SU-DHL-6 (cell line): ENCODE results near the gene RBMXL2.

Experiments used
- H2AFZ ChIP-seq: fragments of 200-600 bp; sonication (generic); 2 replicates; pipeline ENCODE4 v1.6.1; 2014; ENCODE audit warnings: low read depth, mild to moderate bottlenecking, moderate library complexity, mixed read lengths, antibody characterized with exemption, low read length; ENCODE audit not compliant: severe bottlenecking
- H3F3A ChIP-seq: fragments of 200-600 bp; shearing (Covaris generic); 2 replicates; pipeline ENCODE4 v1.6.0; 2016; ENCODE audit warnings: antibody characterized with exemption, mild to moderate bottlenecking; ENCODE audit not compliant: insufficient read depth
- H3K27ac ChIP-seq: fragments of 200-600 bp; sonication (generic); 2 replicates; pipeline ENCODE4 v1.5.1; 2016; ENCODE audit warnings: low read depth, mild to moderate bottlenecking, low read length, moderate library complexity, mixed read lengths
- H3K27me3 ChIP-seq: fragments of 200-600 bp; sonication (generic), shearing (Covaris generic); 2 replicates; pipeline ENCODE4 v1.6.0; 2014; ENCODE audit warnings: mild to moderate bottlenecking, low read length
- H3K36me3 ChIP-seq: fragments of 200-600 bp; sonication (generic); 2 replicates; pipeline ENCODE4 v1.6.1; 2014; ENCODE audit warnings: mild to moderate bottlenecking, low read length, mixed read lengths
- H3K4me2 ChIP-seq: fragments of 300-600, 200-600 bp; shearing (Covaris generic), sonication (generic); 2 replicates; pipeline ENCODE4 v1.6.0; 2014; ENCODE audit warnings: low read length, low read depth, mild to moderate bottlenecking; ENCODE audit not compliant: poor library complexity, severe bottlenecking
- H3K4me3 ChIP-seq: fragments of 200-600 bp; sonication (generic); 2 replicates; pipeline ENCODE4 v1.5.1; 2014; ENCODE audit warnings: antibody characterized with exemption, low read length, mild to moderate bottlenecking, mixed read lengths; ENCODE audit not compliant: insufficient read depth, poor library complexity, severe bottlenecking
- H3K79me2 ChIP-seq: fragments of 200-600 bp; sonication (generic); 2 replicates; pipeline ENCODE4 v1.6.1; 2014; ENCODE audit warnings: mild to moderate bottlenecking, low read length, moderate library complexity; ENCODE audit not compliant: insufficient read depth
- H3K9ac ChIP-seq: fragments of 200-600 bp; sonication (generic); 2 replicates; pipeline ENCODE4 v1.7.0; 2014; ENCODE audit warnings: mild to moderate bottlenecking, low read length
- H3K9me2 ChIP-seq: fragments of 200-600 bp; sonication (generic); replicated peaks from 2 replicates; pipeline ENCODE4 v1.6.1; 2014; ENCODE audit warnings: low read length; ENCODE audit not compliant: insufficient read depth
- H3K9me3 ChIP-seq: fragments of 200-600 bp; sonication (generic); 2 replicates; pipeline ENCODE4 v1.6.1; 2014; ENCODE audit warnings: low read length, mixed read lengths; ENCODE audit not compliant: insufficient read depth
- H4K20me1 ChIP-seq: fragments of 200-600 bp; sonication (generic); 2 replicates; pipeline ENCODE4 v1.6.1; 2014; ENCODE audit warnings: low read depth, mild to moderate bottlenecking, antibody characterized with exemption, low read length, moderate library complexity, mixed read lengths
- EZH2phosphoT487 ChIP-seq: fragments of 200-600 bp; sonication (generic), shearing (Covaris generic); conservative IDR thresholded peaks from 2 replicates; pipeline ENCODE4 v1.6.1; 2018; ENCODE audit warnings: mild to moderate bottlenecking, antibody characterized with exemption, low read length, moderate library complexity, mixed read lengths
- TF ChIP-seq, protein P1 (sequence below): fragments of 200-600 bp; sonication (generic); IDR thresholded peaks from one replicate; pipeline ENCODE4 v1.5.1; 2017; ENCODE audit warnings: antibody characterized with exemption, mild to moderate bottlenecking, low read length, moderate library complexity; ENCODE audit not compliant: insufficient read depth, poor library complexity, severe bottlenecking

Gene RBMXL2

DNA sequence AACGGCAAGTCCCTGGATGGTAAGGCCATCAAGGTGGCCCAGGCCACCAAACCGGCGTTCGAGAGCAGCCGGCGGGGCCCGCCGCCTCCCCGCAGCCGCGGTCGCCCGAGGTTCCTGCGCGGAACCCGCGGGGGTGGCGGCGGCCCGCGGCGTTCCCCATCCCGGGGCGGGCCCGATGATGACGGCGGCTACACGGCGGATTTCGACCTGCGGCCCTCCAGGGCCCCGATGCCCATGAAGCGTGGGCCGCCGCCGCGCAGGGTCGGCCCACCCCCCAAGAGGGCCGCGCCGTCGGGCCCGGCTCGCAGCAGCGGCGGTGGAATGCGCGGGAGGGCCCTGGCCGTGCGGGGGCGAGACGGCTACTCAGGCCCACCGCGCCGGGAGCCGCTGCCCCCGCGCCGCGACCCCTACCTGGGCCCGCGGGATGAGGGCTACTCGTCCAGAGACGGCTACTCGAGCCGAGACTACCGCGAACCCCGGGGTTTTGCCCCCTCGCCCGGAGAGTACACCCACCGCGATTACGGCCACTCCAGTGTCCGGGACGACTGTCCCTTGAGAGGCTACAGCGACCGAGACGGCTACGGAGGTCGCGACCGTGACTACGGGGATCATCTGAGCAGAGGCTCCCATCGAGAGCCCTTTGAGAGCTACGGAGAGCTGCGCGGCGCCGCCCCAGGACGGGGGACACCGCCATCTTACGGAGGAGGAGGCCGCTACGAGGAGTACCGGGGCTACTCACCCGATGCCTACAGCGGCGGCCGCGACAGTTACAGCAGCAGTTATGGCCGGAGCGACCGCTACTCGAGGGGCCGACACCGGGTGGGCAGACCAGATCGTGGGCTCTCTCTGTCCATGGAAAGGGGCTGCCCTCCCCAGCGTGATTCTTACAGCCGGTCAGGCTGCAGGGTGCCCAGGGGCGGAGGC, 792 bp downstream of the RBMXL2 start:
- TF ChIP-seq, protein P1, sequence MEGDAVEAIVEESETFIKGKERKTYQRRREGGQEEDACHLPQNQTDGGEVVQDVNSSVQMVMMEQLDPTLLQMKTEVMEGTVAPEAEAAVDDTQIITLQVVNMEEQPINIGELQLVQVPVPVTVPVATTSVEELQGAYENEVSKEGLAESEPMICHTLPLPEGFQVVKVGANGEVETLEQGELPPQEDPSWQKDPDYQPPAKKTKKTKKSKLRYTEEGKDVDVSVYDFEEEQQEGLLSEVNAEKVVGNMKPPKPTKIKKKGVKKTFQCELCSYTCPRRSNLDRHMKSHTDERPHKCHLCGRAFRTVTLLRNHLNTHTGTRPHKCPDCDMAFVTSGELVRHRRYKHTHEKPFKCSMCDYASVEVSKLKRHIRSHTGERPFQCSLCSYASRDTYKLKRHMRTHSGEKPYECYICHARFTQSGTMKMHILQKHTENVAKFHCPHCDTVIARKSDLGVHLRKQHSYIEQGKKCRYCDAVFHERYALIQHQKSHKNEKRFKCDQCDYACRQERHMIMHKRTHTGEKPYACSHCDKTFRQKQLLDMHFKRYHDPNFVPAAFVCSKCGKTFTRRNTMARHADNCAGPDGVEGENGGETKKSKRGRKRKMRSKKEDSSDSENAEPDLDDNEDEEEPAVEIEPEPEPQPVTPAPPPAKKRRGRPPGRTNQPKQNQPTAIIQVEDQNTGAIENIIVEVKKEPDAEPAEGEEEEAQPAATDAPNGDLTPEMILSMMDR, result no peak
- TF ChIP-seq EZH2phosphoT487, result no peak
- H3K9me3 ChIP-seq, result no peaks in the 10 kb centered on the region
- H3K9me2 ChIP-seq, result no peaks in the 10 kb centered on the region
- no peaks in the 10 kb centered on the region for H3K27me3 ChIP-seq
- H3K36me3 ChIP-seq, result no peaks in the 10 kb centered on the region
- H3K4me3 ChIP-seq, result no peak overlapping the region
- H4K20me1 ChIP-seq, result no peaks in the 10 kb centered on the region
- no peak overlapping the region for H3K27ac ChIP-seq
- H3K79me2 ChIP-seq, result no peaks in the 10 kb centered on the region
- no peak overlapping the region for H3K9ac ChIP-seq
- no peak overlapping the region for H2AFZ ChIP-seq
- H3K4me2 ChIP-seq, result no peak overlapping the region
- H3F3A ChIP-seq, result no peaks in the 10 kb centered on the region

DNA sequence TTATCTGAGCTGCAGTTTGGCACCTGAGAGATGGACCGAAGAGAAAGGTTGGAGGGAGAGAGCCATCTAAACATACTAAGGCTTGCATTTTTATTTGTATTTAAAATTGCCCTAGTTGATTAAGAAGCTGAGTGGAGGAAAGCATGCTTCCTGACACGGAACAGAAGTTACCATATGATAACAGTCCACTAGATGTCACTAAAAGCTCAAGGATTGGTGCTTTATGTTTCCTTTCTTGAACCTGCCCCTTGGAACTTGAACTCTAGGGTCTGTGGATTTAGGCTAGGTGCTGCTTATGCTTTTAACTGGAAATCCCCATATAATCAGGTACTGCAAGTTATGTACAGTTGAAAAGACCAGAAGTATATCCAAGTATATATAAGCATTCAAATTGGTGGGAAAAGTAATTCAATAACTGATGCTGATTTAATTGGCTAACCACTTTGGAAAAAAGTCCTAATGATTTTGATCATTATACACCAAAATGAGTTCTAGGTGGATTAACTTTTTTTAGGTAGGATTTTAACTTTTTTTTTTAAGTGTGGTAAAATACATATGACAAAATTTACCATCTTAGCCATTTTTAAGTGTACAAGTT, 9.5 kb downstream of the RBMXL2 start:
- Histone ChIP-seq H3K9me3 (no peaks in the 10 kb centered on the region), H3K4me2 (no peak overlapping the region), H3K36me3 (no peaks in the 10 kb centered on the region), H2AFZ (no peak overlapping the region), H3K4me3 (no peak overlapping the region), H4K20me1 (no peaks in the 10 kb centered on the region), H3K9me2 (no peaks in the 10 kb centered on the region), H3K27ac (no peak overlapping the region), H3K79me2 (no peaks in the 10 kb centered on the region), H3F3A (no peaks in the 10 kb centered on the region), H3K9ac (no peak overlapping the region), H3K27me3 (no peaks in the 10 kb centered on the region)
- TF ChIP-seq, protein P1, result peak; percentile 43
- no peak for TF ChIP-seq EZH2phosphoT487

- no peaks in the 10 kb centered on the region for H3K9me2 ChIP-seq
- H4K20me1 ChIP-seq, result no peaks in the 10 kb centered on the region
- TF ChIP-seq, protein P1, result no peak
- no peak for TF ChIP-seq EZH2phosphoT487
- no peak overlapping the region for H3K27ac ChIP-seq
- no peak overlapping the region for H2AFZ ChIP-seq
- no peaks in the 10 kb centered on the region for H3K36me3 ChIP-seq
- no peaks in the 10 kb centered on the region for H3K79me2 ChIP-seq
- no peak overlapping the region for H3K4me3 ChIP-seq
- no peaks in the 10 kb centered on the region for H3K27me3 ChIP-seq
- no peak overlapping the region for H3K9ac ChIP-seq
- H3K4me2 ChIP-seq, result no peak overlapping the region
- H3F3A ChIP-seq, result no peaks in the 10 kb centered on the region
- no peaks in the 10 kb centered on the region for H3K9me3 ChIP-seq
Observed at GRCh38 chr11:7115780-7116179, 27.0 kb downstream of the RBMXL2 start.
